Measurements from ENCODE around the gene BTBD19. TPM values are rescaled to one million over a fixed set of nuclear protein-coding genes. Genes with fewer than 3 reads are reported as not detected.
A peak's percentile ranks its signal among the peaks of the same experiment; 100 is the strongest.
"Not testable (repeated sequence)": the region's sequence is repeated elsewhere in the genome, so short reads cannot be mapped to it uniquely, and the experiment has no call there.

Gene BTBD19
- total RNA-seq, 2 experiments from 2014 or later = 16.7 to 17.2 TPM

DNA sequence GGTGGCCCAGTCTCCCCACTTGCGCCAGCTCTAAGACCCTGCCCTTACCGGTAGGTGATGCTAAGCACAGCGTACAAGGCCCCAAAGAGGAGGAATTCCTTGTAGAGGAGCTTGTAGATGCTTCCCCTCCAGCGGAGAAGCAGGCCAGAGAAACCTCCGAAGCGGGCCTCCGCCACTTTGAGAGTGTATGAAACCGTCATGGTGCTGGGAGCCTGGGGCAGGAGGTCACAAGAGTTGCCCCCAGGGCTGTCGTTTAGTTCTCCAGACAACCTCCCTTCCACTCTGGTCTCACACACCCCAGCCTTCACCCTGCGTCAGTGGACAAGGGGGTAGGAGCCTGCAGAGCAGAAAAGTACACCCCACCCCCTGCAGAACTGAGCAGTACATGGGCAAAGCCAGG, 20.8 kb upstream of the BTBD19 start:
- no peak for DNase-seq
- H3K27ac Mint-ChIP-seq = no peak overlapping the region
- ATAC-seq = no peak
- H3K9me3 Mint-ChIP-seq (ENCODE audit: low read depth) = no peaks in the 10 kb centered on the region
- peaks cover 6% of the 10 kb centered on the region for H3K36me3 Mint-ChIP-seq (ENCODE audit: low read depth)
- CTCF ChIA-PET = interaction anchor here (0.6 to 2.3 kb wide), 8 partner anchors 9 to 552 kb away, joined by 3 to 13 read pairs (median 4); partner anchors contain the start of gene RPS8
- no peaks in the 10 kb centered on the region for H3K27me3 Mint-ChIP-seq
- peaks cover 29% of the 10 kb centered on the region for H3K4me1 Mint-ChIP-seq
- POLR2A ChIA-PET = interaction anchor here (0.6 to 3.2 kb wide), 6 partner anchors 12 to 760 kb away, joined by 3 to 29 read pairs (median 8); partner anchors contain the start of genes PLK3 and RPS8
- H3K4me3 Mint-ChIP-seq = no peak overlapping the region
- intact Hi-C loops (cut with DNase I, micrococcal nuclease) = loop anchor here in 1 of 2 experiments (5.0 kb wide), 1 partner anchor 225 kb away; the partner anchor contains the start of genes HECTD3 and UROD

DNA sequence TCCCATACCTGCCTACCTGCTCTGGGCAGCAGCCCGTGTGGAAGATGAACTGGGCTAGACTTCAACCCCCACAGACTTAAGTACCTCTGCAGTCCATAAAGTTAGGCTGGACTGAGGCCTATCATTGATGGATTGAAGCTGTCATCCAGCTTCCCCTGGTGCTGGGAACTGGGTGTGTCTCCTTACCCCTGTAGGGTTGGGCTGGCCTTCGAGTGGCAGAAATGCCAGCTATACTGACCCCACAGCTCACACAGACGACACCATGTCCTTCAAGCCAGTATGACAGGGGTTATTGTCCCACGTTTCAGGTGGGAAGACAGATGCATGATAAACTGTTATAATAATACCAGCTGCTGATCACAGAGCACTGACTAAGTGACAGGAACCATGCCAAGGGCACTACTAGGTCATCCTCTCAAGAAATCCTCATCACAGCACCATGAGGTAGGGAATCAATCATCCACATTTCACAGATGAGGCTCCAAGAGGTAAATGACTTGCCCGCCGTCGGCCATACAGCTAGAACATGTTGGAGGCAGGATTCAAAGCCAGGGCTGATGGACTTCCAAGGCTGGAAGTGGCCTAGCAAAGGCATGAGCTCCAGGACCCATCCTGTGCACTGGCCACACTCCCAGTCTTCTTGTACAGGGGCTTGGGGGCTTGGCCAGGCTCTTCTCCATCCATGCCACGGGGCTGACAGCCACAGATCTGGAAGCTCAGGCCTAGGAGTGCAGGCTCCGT, 20.0 kb upstream of the BTBD19 start, which contains the start of gene BEST4:
Gene BEST4, minus strand, starts transcription at position 51 of the 741 bp plus-strand sequence. CDS start 465 bp downstream, outside the sequence.
- DNase-seq = no peak
- Mint-ChIP-seq H3K4me3 (no peak within 1 kb of the TSS), H3K36me3 (ENCODE audit: low read depth) (peaks cover 1% of the 10 kb centered on the region), H3K4me1 (peaks cover 27% of the 10 kb centered on the region), H3K27ac (no peak within 1 kb of the TSS), H3K9me3 (ENCODE audit: low read depth) (no peaks in the 10 kb centered on the region), H3K27me3 (no peaks in the 10 kb centered on the region)
- no peak for ATAC-seq
- CTCF ChIA-PET = interaction anchor here (0.6 to 1.3 kb wide), 6 partner anchors 8 to 705 kb away, joined by 3 to 4 read pairs (median 3); partner anchors contain the start of gene PLK3
- POLR2A ChIA-PET = interaction anchor here (0.6 to 3.2 kb wide), 7 partner anchors 12 to 760 kb away, joined by 3 to 29 read pairs (median 5); partner anchors contain the start of genes DYNLT4, PLK3 and RNU5D-1
- intact Hi-C loops (cut with DNase I, micrococcal nuclease) = loop anchor here in 1 of 2 experiments (5.0 kb wide), 1 partner anchor 224 kb away; the partner anchor contains the start of genes HECTD3 and UROD

DNA sequence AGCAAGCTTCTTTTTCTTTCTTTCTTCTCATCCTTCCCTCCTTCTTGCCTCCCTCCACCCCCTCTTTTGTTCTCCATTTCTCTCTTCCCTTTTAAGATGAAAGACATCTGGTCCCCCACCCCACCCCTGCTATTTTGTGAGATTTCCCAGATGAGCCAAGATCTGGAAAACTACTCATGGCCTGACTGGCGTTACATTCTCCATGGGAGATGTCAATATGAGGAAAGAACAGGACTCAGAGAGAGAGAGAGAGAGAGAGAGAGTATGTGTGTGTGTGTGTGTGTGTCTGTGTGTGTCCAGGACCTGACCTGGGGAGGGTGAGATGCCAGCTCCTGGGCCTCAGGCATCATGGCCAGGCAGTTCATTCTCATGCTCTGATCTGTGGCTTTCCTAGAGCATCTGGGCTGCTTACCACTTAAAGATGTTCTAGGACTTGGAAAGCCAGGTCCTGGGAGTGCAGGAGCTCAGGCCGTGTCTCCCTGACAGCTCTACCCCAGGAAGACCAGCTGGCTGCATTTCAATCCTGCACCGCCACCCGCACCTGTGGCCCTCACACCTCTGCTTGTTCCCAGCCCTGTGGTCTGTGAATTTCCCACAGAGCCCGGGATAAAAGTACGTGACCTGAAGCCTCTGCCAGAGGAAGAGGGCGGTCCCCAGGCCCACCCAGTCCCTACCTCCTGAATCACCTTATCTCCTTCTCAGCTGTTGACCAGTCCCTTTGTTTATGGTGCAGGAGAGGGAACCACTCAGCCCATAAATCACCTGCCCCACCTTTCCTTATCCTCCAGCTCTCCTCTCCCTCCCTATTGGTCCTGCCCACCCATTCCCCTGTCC, 17.1 kb upstream of the BTBD19 start:
- POLR2A ChIA-PET = interaction anchor here (0.6 to 2.6 kb wide), 8 partner anchors 9 to 760 kb away, joined by 3 to 18 read pairs (median 4); partner anchors contain the start of genes PLK3 and RPS8
- no peaks in the 10 kb centered on the region for H3K27me3 Mint-ChIP-seq
- no peaks in the 10 kb centered on the region for H3K36me3 Mint-ChIP-seq (ENCODE audit: low read depth)
- no peak for ATAC-seq
- no peak overlapping the region for H3K27ac Mint-ChIP-seq
- intact Hi-C loops (cut with DNase I, micrococcal nuclease) = no loop called here
- no peaks in the 10 kb centered on the region for H3K9me3 Mint-ChIP-seq (ENCODE audit: low read depth)
- peaks cover 5% of the 10 kb centered on the region for H3K4me1 Mint-ChIP-seq
- H3K4me3 Mint-ChIP-seq = no peak overlapping the region
- CTCF ChIA-PET = interaction anchor here (1.8 to 3.0 kb wide), 6 partner anchors 8 to 62 kb away, joined by 5 to 9 read pairs (median 6); partner anchors contain the start of genes PLK3 and RNU5D-1
- DNase-seq = no peak

DNA sequence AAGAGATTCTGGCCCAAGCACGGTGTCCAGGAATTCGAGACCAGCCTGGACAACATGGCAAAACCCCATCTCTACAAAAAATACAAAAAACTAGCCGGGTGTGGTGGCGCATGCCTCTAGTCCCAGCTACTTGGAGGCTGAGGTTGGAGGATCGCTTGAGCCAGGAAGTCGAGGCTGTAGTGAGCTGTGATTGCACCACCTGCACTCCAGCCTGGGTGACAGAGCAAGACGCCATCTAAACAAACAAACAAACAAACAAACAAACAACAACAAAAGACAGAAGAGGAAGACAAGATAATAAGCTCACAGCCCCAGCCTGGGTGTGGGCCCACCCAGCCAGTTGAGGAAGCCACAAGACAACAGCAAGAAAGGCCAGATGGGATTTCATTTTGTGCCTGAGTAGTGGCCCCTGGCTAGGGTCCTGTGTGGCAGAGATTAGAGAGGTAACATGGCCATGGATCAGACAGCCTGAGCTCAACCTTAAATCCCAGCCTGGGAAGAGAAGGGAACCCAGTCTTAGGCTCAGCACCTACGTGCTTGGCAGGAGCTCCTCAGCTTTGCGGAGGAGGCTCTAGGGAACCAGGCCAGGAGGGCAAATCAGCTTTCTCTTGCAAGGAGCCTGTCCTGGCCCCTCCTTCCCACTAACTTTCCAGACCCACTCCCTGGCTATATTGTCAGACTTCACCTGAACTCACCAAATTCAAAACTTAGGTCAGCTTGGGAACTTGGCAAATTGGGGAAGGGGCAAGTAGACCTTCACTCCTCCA, 15.4 kb upstream of the BTBD19 start:
- no peaks in the 10 kb centered on the region for H3K27me3 Mint-ChIP-seq
- H3K27ac Mint-ChIP-seq = no peak overlapping the region
- DNase-seq (peak; percentile 4), ATAC-seq (no peak)
- no peaks in the 10 kb centered on the region for H3K36me3 Mint-ChIP-seq (ENCODE audit: low read depth)
- no peak overlapping the region for H3K4me3 Mint-ChIP-seq
- intact Hi-C loops (cut with DNase I, micrococcal nuclease) = no loop called here
- H3K9me3 Mint-ChIP-seq (ENCODE audit: low read depth) = no peaks in the 10 kb centered on the region
- ChIA-PET CTCF (interaction anchor here (0.5 to 1.8 kb wide), 11 partner anchors 9 to 220 kb away, joined by 3 to 8 read pairs (median 4); partner anchors contain the start of gene UROD), POLR2A (interaction anchor here (0.6 to 2.8 kb wide), 8 partner anchors 10 to 218 kb away, joined by 3 to 18 read pairs (median 4); partner anchors contain the start of genes BTBD19 and HECTD3)
- H3K4me1 Mint-ChIP-seq = no peaks in the 10 kb centered on the region

DNA sequence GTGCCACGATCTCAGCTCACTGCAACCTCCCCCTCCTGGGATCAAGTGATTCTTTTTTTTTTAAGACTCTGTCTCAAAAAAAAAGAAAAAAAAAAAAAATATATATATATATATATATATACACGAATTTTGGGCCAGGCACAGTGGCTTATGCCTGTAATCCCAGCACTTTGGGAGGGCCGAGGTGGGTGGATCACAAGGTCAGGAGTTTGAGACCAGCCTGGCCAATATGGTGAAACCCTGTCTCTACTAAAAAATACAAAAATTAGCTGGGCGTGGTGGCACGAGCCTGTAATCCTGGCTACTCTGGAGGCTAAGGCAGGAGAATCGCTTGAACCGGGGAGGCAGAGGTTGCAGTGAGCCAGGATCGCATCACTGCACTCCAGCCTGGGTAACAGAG, 10.4 kb upstream of the BTBD19 start:
- peaks cover 22% of the 10 kb centered on the region for H3K36me3 Mint-ChIP-seq (ENCODE audit: low read depth)
- CTCF ChIA-PET = interaction anchor here (0.8 to 1.6 kb wide), 4 partner anchors 10 to 16 kb away, joined by 3 to 7 read pairs (median 3); partner anchors contain the start of gene BEST4
- intact Hi-C loops (cut with DNase I, micrococcal nuclease); H3K4me3 Mint-ChIP-seq; H3K9me3 Mint-ChIP-seq (ENCODE audit: low read depth); H3K27me3 Mint-ChIP-seq; ATAC-seq: not testable (repeated sequence)
- peak; percentile 7 for DNase-seq
- POLR2A ChIA-PET = interaction anchor here (0.9 to 5.1 kb wide), 2 partner anchors 22 to 506 kb away, joined by 9 to 186 read pairs; no protein-coding TSS in a partner anchor
- peak overlapping the region; percentile 42 for H3K27ac Mint-ChIP-seq
- peaks cover 22% of the 10 kb centered on the region for H3K4me1 Mint-ChIP-seq

DNA sequence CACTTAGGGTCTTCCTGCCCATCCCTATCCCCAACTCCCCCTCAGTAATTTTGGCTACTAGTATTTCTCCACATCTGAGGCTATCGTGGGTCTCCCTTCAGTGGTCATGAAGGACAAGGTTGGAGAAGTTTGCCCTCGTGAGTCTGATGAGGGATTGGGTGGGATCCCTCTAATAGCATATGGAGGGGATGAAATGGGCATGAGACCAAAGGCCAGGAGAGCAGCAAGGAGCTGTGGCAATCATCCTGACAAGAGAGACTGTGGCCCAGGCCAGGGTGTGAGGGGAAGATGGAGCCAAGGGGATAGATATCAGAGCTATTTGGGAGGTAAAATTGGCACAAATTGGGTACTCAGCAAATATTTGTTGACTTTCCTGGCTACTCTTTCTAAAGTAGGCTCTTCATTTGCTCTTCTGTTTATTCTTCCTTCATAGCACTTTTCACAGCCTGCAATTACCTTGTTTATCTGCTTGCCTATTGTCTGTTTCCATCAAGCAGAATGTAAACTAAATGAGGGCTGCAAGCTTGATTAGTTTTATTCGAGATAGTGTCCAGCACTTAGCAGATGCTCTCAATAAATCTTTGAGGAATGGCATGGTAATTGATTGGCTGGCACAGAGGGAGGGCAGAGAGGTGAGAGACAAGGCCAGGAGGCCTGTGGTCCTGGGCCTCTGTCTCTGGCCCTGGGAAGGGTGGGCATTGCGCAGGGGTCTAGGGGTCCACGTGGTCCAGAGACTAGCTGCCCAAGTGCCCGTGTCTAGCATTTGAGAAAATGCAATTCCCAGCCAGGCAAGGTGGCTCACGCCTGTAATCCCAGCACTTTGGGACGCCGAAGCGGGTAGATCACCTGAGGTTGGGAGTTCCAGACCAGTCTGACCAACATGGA, 9.6 kb upstream of the BTBD19 start:
- Mint-ChIP-seq H3K27ac (peak overlapping the region; percentile 100), H3K27me3 (no peaks in the 10 kb centered on the region), H3K4me1 (peaks cover 29% of the 10 kb centered on the region), H3K4me3 (peak overlapping the region; percentile 87), H3K9me3 (ENCODE audit: low read depth) (no peaks in the 10 kb centered on the region), H3K36me3 (ENCODE audit: low read depth) (peaks cover 30% of the 10 kb centered on the region)
- ChIA-PET CTCF (interaction anchor here (0.6 to 2.3 kb wide), 10 partner anchors 9 to 142 kb away, joined by 3 to 22 read pairs (median 3); partner anchors contain the start of genes BEST4, BTBD19 and RNU5D-1), POLR2A (interaction anchor here (0.8 to 5.1 kb wide), 4 partner anchors 11 to 23 kb away, joined by 3 to 186 read pairs (median 22); partner anchors contain the start of gene RPS8)
- ATAC-seq (no peak), DNase-seq (peak; percentile 5)
- intact Hi-C loops (cut with DNase I, micrococcal nuclease) = no loop called here

DNA sequence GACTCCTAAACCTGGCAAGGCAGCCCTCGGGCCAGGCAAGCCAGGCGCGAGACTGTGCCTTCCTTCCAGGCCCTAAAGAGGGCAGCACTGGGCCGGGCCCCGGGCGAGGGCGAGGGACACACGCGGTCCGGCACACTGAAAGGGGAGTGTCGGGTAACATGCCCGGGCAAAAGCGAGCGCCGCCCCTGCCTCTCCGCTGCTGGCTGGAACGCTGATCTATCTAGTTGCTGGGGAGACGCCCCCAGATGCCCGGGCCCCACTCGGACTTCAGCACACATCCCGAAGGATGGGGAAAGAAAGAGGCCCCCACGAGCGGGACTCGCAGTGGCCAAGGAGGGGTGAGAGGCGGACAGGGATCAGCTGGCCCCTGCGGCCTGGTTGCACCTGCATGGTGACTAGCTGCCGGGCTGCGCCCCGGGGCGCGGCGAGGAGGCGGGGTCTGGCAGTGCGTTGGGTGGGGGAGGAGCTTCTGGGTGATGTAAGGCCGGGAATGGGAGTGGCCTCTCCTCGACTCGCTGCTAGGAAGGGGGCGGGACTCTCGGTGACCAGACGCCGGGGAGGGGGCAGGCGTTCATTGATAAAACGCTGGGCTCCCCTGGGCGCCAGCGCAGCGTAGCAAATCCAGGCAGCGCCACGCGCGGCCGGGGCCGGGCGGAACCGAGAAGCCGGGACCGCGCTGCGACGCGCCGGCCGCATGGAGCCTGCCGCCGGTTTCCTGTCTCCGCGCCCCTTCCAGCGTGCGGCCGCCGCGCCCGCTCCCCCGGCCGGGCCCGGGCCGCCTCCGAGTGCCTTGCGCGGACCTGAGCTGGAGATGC, 8.3 kb upstream of the BTBD19 start, which contains the start of gene PLK3:
Gene PLK3, plus strand, starts transcription at position 608 of the 815 bp plus-strand sequence. Its CDS starts 87 bp downstream, at position 695.
- Mint-ChIP-seq H3K27me3 (no peaks in the 10 kb centered on the region), H3K36me3 (ENCODE audit: low read depth) (peaks cover 43% of the 10 kb centered on the region), H3K9me3 (ENCODE audit: low read depth) (no peaks in the 10 kb centered on the region), H3K27ac (peak within 1 kb of the TSS; percentile 100), H3K4me3 (peak within 1 kb of the TSS; percentile 87), H3K4me1 (peaks cover 41% of the 10 kb centered on the region)
- ChIA-PET CTCF (interaction anchor here (0.6 to 2.3 kb wide), 14 partner anchors 9 to 271 kb away, joined by 3 to 22 read pairs (median 6); partner anchors contain the start of genes BEST4, EIF2B3, HECTD3 and RNU5D-1), POLR2A (interaction anchor here (0.6 to 5.1 kb wide), 20 partner anchors 9 to 722 kb away, joined by 3 to 186 read pairs (median 5); partner anchors contain the start of genes BEST4, BTBD19, HECTD3 and MUTYH)
- intact Hi-C loops (cut with DNase I, micrococcal nuclease) = loop anchor here (2.0 to 10.0 kb wide), 11 partner anchors 19 to 887 kb away; partner anchors contain the start of genes RNU5D-1 (in 2 of the 2), ARMH1 (in 1 of the 2), EIF2B3 (in 1 of the 2) and GPBP1L1 (in 1 of the 2)
- ATAC-seq (peak; percentile 84), DNase-seq (peak; percentile 99)

DNA sequence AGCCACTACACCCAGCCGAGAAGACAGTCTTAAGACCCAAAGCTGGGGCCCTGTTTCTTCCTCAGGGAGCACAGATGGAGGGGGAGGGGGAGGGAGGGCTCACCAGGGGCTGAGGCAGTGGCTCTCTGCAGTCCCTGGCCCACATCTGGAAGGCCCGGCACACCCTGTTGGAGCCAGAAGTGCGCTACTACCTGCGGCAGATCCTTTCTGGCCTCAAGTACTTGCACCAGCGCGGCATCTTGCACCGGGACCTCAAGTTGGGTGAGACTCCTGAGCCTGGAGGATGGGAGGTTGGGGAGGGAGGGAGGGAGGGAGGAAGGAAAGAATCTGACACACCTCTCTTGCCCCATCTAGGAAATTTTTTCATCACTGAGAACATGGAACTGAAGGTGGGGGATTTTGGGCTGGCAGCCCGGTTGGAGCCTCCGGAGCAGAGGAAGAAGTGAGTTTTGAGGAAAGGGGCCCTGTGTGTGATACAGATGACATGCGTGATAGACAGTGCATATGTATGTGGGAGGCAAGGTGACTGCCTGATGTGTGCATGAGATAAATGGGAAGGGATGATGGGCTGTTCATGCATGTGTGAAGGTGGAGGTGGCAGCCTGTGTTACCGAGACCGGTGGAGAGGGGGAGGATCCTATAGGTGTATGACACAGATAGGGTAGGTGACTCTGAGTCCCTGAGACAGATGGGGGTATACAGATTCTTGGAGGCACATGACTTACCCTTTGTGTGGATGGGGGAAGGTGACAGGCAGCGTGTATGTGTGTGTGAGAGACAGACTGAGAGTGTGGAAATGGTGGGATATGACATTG, 6.6 kb upstream of the BTBD19 start:
- Mint-ChIP-seq H3K4me1 (peaks cover 52% of the 10 kb centered on the region), H3K9me3 (ENCODE audit: low read depth) (no peaks in the 10 kb centered on the region), H3K27ac (peak overlapping the region; percentile 92), H3K27me3 (no peaks in the 10 kb centered on the region), H3K36me3 (ENCODE audit: low read depth) (peaks cover 54% of the 10 kb centered on the region), H3K4me3 (peak overlapping the region; percentile 87)
- intact Hi-C loops (cut with DNase I, micrococcal nuclease) = loop anchor here (1.0 to 10.0 kb wide), 13 partner anchors 8 to 885 kb away; partner anchors contain the start of genes RNU5D-1 (in 2 of the 2), ARMH1 (in 1 of the 2), EIF2B3 (in 1 of the 2) and GPBP1L1 (in 1 of the 2)
- DNase-seq (peak; percentile 65), ATAC-seq (peak; percentile 13)
- ChIA-PET CTCF (interaction anchor here (1.1 to 1.8 kb wide), 2 partner anchors 11 to 18 kb away, joined by 5 to 6 read pairs; no protein-coding TSS in a partner anchor), POLR2A (interaction anchor here (0.6 to 5.1 kb wide), 8 partner anchors 8 to 502 kb away, joined by 4 to 186 read pairs (median 18); partner anchors contain the start of genes BTBD19, HECTD3, RNU5D-1 and RPS8)
